HG02870 (cell line): ENCODE data around the gene THTPA.
A peak's percentile ranks its signal among the peaks of the same experiment; 100 is the strongest.
"Not testable (repeated sequence)": the region's sequence is repeated elsewhere in the genome, so short reads cannot be mapped to it uniquely, and the experiment has no call there.

Experiments
- ATAC-seq: cut with Tn5 transposase; IDR thresholded peaks from one replicate; pipeline ENCODE4 v1.9.1; 2021; ENCODE audit warnings: mild to moderate bottlenecking, moderate library complexity; ENCODE audit not compliant: unreplicated experiment

The THTPA gene

GRCh38 chr14:23582906-23583760, 27.1 kb downstream of the THTPA start:
- ATAC-seq: no peak

- ATAC-seq: not testable (repeated sequence)
These were observed 27.9 kb downstream of the THTPA start for GRCh38 chr14:23583761-23584526.

- ATAC-seq: not testable (repeated sequence)
These were observed 28.6 kb downstream of the THTPA start for GRCh38 chr14:23584527-23585203.

GRCh38 chr14:23588884-23589598, 33.0 kb downstream of the THTPA start:
- peak; percentile 96 for ATAC-seq

- ATAC-seq: no peak
These were observed 33.5 kb downstream of the THTPA start for GRCh38 chr14:23589606-23590005.

GRCh38 chr14:23590198-23590597, 34.1 kb downstream of the THTPA start:
- no peak for ATAC-seq

GRCh38 chr14:23594191-23594590, 38.1 kb downstream of the THTPA start:
- ATAC-seq: not testable (repeated sequence)

GRCh38 chr14:23600322-23600707, 44.2 kb downstream of the THTPA start:
- ATAC-seq: no peak

GRCh38 chr14:23600806-23601205, 44.7 kb downstream of the THTPA start:
- no peak for ATAC-seq

GRCh38 chr14:23601424-23601823, 45.4 kb downstream of the THTPA start:
- no peak for ATAC-seq

GRCh38 chr14:23601845-23602180, 45.7 kb downstream of the THTPA start:
- ATAC-seq: no peak

- ATAC-seq: no peak
These were observed 46.4 kb downstream of the THTPA start for GRCh38 chr14:23602181-23603095.

- ATAC-seq: no peak
These were observed 47.0 kb downstream of the THTPA start for GRCh38 chr14:23603103-23603502.

GRCh38 chr14:23604148-23604547, 48.1 kb downstream of the THTPA start:
- no peak for ATAC-seq

- ATAC-seq: no peak
These were observed 48.7 kb downstream of the THTPA start for GRCh38 chr14:23604675-23605170.

GRCh38 chr14:23605931-23606585, 50.0 kb downstream of the THTPA start:
- ATAC-seq: peak; percentile 89

- ATAC-seq: no peak
These were observed 52.4 kb downstream of the THTPA start for GRCh38 chr14:23608454-23608853.

- no peak for ATAC-seq
These were observed 52.9 kb downstream of the THTPA start for GRCh38 chr14:23609001-23609400.

GRCh38 chr14:23609411-23610089, 53.5 kb downstream of the THTPA start:
- not testable (repeated sequence) for ATAC-seq
